NCI-H2227 treated with DMSO at 0.1 percent for 48 hours (cell line): Measurements from ENCODE around the gene LSAMP.
"Not testable (repeated sequence)": the region's sequence is repeated elsewhere in the genome, so short reads cannot be mapped to it uniquely, and the experiment has no call there.

Experiments
- DNase-seq: peaks from one replicate; lab custom pipeline; 2025; lab: John Stamatoyannopoulos, UW

Gene LSAMP

DNA sequence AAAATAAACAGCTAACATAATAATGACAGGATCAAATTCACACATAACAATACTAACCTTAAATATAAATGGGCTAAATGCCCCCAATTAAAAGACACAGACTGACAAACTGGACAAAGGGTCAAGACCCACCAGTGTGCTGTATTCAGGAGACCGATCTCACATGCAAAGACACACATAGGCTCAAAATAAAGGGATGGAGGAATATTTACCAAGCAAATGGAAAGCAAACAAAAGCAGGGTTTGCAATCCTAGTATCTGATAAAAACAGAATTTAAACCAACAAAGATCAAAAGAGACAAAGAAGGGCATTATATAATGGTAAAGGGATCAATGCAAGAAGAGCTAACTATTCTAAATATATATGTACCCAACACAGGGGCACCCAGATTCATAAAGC, 692.3 kb downstream of the LSAMP start:
- not testable (repeated sequence) for DNase-seq
